Activated CD4-positive, alpha-beta T cell treated with anti-CD3 and anti-CD28 coated beads for 1 hour (primary cell): ENCODE data around the gene ANKLE1.
A peak's percentile ranks its signal among the peaks of the same experiment; 100 is the strongest.

Experiments used
- DNase-seq: peaks from one replicate; pipeline ENCODE4 v3.0.0-alpha.2; 2020

The ANKLE1 gene

GRCh38 chr19:17328517-17329365 is 47.0 kb downstream of the ANKLE1 start:
- DNase-seq, result no peak

- no peak for DNase-seq
Observed at GRCh38 chr19:17329366-17330261, 47.9 kb downstream of the ANKLE1 start.

GRCh38 chr19:17330262-17331044 is 48.8 kb downstream of the ANKLE1 start:
- no peak for DNase-seq

DNA sequence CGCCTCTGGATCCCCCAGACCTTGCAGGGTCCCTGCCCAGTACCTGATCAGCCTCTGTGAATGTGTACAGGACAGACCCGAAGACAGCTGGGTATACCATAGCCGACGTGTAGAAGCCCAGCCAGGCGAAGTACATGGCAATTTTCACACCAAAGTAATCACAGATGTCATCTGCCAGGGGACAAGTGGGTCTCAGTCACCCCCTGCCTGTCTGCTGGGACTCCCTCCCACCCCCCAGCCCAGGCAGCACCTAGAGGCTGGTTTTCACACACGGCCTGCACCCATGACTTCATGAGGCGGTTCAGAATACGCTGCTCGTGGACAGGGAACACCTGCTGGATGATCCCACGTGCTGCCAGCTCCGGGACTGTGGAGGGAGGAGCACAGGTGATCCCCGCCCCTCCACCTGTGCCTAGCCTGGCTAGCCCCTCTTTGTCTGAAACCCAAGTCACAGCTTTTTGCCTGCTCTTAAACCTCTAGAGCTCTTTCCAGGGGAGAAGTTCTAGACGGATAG is 49.4 kb downstream of the ANKLE1 start:
- DNase-seq, result no peak

DNA sequence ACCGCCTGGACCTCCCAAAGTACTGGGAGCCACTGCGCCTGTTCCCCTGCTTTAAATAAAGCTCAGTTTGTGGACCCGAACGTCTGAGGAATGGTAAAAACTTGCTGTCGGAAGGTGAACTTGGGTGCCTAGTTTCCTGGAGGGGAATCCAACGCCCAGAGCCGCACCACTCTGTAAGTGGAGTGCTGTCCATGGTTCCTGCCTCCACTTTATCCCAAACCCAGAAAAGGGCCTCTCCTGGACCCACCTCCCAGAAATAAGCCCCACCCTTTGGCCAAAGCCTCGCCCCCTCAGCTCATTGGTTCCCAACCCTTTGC is 50.6 kb downstream of the ANKLE1 start:
- no peak for DNase-seq

GRCh38 chr19:17332677-17333581 is 51.2 kb downstream of the ANKLE1 start:
- DNase-seq, result no peak

DNA sequence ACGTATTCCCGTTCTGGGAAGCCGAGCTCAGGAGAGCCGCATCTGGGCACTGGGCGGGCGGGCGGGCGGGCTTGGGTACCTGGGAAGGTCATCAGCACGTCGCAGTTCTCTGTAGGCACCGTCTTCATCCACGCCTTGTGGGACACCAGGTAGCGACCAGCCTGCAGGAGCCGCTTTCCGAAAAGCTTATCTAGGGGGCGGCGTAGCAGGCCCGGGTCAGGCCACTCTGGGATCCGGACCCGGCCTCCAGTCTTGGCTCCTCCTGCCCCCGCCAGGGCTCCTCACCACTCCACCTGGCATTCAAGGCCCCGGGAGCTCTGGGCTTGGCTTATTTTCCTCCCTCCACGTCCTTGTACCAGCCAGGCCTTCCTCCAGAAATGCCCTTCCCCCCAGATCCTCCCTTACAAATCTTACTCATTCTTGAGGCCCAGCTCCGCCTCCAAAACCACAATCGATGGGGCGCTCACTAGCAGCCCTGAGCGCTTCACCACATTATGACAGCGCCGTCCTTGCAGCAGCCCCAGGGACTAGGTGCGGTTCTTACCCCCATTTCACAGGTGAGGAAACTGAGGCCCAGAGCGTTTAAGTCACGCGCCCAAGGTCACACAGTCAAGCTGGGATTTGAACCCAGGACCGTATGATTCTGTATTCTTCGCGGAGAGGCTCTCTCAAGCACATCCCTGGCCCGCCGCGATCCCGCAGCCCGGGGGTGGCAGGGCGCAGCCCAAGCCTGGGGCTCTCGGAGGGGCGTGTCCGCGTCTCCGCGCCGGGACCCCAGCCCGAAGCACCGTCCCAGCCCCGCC is 52.1 kb downstream of the ANKLE1 start:
- peak; percentile 67 for DNase-seq

DNA sequence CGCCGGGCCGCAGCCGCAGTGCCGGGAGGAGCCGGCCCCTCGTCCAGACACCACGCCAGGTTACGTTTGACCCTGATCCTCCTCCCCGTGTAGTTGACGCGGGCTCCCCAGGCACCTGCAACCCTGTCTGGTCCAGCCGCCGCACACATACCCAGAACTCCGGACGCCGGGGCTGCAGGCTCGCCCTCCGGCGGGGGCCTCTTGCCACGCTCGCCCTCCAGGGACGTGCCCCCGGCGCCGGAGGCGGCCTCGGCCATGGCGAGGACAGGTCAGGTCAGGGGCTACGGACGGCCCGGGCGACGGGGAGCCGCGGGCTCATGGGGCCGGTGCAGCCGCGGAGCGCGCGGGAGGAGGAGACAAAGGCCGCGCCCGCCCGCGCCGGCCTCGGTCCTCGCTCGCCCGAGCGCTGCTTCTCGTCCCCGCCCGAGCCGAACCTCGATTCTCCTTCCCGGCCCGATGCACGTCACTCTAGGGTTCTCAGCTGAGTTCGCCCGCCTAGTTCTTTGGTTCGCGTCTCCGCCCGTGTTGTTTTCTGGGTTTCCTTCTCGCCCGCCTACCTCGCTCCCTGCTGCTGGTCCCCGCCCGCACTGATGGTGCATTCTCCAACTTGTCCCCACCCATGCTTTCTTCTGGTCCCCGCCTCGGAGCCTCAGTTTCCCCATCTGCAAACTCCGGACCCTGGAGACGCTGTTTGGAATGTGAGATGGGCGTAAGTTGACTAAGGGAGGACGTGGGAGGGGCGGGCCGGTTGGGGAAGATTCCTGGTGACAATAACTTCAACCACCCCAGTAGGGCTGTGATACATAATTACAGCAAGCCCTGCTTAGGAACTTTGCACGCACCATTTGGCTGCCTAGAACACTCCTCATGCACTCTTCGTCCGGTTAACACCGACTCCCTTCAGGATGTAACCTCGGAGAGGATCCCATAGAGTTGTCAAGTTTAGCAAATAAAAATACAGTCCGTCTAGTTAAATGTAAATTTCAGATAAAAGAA is 53.0 kb downstream of the ANKLE1 start, which contains the start of gene ANO8:
Gene ANO8 (minus strand): TSS at position 442 of the 996 bp plus-strand sequence. CDS start 185 bp downstream, at position 257.
- peak; percentile 91 for DNase-seq

- no peak for DNase-seq
Observed at GRCh38 chr19:17335575-17335974, 53.9 kb downstream of the ANKLE1 start.
